Measurements from ENCODE around the gene MDH1B. TPM values are rescaled to one million over a fixed set of nuclear protein-coding genes. Genes with fewer than 3 reads are reported as not detected.
A peak's percentile ranks its signal among the peaks of the same experiment; 100 is the strongest.
"Not testable (repeated sequence)": the region's sequence is repeated elsewhere in the genome, so short reads cannot be mapped to it uniquely, and the experiment has no call there.

The MDH1B gene
- total RNA-seq: under 0.01 TPM in 1 of 2 replicates, not detected in the other

GRCh38 chr2:206765242-206766056 lies at the start of gene MDH1B, which contains the start of gene FASTKD2:
MDH1B (minus strand) TSS chr2:206765328; CDS start chr2:206765271, 57 bp downstream.
FASTKD2 (plus strand) TSS chr2:206765606; CDS start chr2:206766694, 1,088 bp downstream.
- peak; percentile 94 to 97 for DNase-seq (ENCODE audit: low read depth in 2 of 2)

- no peak for DNase-seq (ENCODE audit: low read depth in 2 of 2)
These were observed 49.4 kb upstream of the MDH1B start for GRCh38 chr2:206814498-206814897.

- DNase-seq (ENCODE audit: low read depth in 2 of 2): not testable (repeated sequence)
These were observed 47.3 kb upstream of the MDH1B start for GRCh38 chr2:206812471-206812870.

GRCh38 chr2:206807624-206808023 lies 42.5 kb upstream of the MDH1B start:
- not testable (repeated sequence) for DNase-seq (ENCODE audit: low read depth in 2 of 2)

- peak; percentile 29 to 68 for DNase-seq (ENCODE audit: low read depth in 2 of 2)
These were observed 40.9 kb upstream of the MDH1B start for GRCh38 chr2:206805887-206806607.

- no peak for DNase-seq (ENCODE audit: low read depth in 2 of 2)
These were observed 39.2 kb upstream of the MDH1B start for GRCh38 chr2:206804326-206804725.

- DNase-seq (ENCODE audit: low read depth in 2 of 2): no peak
These were observed 37.8 kb upstream of the MDH1B start for GRCh38 chr2:206802654-206803514.

- no peak for DNase-seq (ENCODE audit: low read depth in 2 of 2)
These were observed 36.5 kb upstream of the MDH1B start for GRCh38 chr2:206801418-206802189.

GRCh38 chr2:206800506-206801417 lies 35.6 kb upstream of the MDH1B start:
- peak; percentile 74 to 82 for DNase-seq (ENCODE audit: low read depth in 2 of 2)

GRCh38 chr2:206799083-206799482 lies 34.0 kb upstream of the MDH1B start:
- DNase-seq (ENCODE audit: low read depth in 2 of 2): peak in 1 of 2 donors; percentile 9

- peak; percentile 74 to 89 for DNase-seq (ENCODE audit: low read depth in 2 of 2)
These were observed 32.9 kb upstream of the MDH1B start for GRCh38 chr2:206798000-206798399.

GRCh38 chr2:206797376-206797775 lies 32.2 kb upstream of the MDH1B start:
- no peak for DNase-seq (ENCODE audit: low read depth in 2 of 2)

- DNase-seq (ENCODE audit: low read depth in 2 of 2): no peak
These were observed 27.5 kb upstream of the MDH1B start for GRCh38 chr2:206792645-206793044.

GRCh38 chr2:206790311-206790935 lies 25.3 kb upstream of the MDH1B start:
- no peak for DNase-seq (ENCODE audit: low read depth in 2 of 2)

GRCh38 chr2:206784559-206785353 lies 19.6 kb upstream of the MDH1B start:
- DNase-seq (ENCODE audit: low read depth in 2 of 2): no peak

GRCh38 chr2:206783718-206784117 lies 18.6 kb upstream of the MDH1B start:
- DNase-seq (ENCODE audit: low read depth in 2 of 2): peak in 1 of 2 donors; percentile 17

GRCh38 chr2:206780671-206781070 lies 15.5 kb upstream of the MDH1B start:
- DNase-seq (ENCODE audit: low read depth in 2 of 2): no peak

- no peak for DNase-seq (ENCODE audit: low read depth in 2 of 2)
These were observed 11.3 kb upstream of the MDH1B start for GRCh38 chr2:206776432-206776831.
